ENCODE results near the gene NTHL1.

Gene NTHL1

DNA sequence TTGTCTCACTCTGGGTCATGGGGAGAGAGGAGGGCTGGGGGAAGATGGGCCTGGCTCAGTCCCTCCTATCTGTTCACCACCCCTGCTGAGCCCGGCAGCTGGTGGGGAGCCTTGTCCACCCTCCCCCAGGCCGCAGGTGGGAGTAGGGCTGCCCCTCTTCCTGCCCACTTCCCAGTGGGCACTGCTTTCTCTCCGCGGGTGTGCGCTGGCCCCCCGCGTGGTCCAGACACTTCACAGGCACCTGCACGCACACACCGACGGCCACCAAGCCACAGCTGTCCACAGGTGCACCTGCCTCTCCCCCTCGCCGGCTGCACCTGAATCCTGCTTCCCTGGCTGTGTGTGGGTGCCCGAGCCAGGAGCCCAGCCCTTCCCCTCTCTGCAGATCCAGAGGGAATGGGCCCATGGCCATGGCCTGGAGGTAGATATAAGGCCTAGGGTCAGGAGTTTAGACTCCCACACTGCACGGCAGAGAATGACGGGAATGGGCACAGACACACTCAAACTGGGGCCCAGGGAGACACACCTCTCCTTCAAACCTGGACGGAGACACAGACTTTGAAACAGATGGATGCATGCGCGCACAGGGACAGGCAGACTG, 18.9 kb downstream of the NTHL1 start:
- H3K36me3 ChIP-seq (ENCODE audit: control insufficient read depth in 1 of 2, insufficient read depth in 2 of 2, low read length in 2 of 2), result peaks cover 5 to 8% of the 10 kb centered on the region in 2 experiments
- peaks cover 25 to 26% of the 10 kb centered on the region in 2 experiments for H3K4me1 ChIP-seq (ENCODE audit: control insufficient read depth in 1 of 2, insufficient read depth in 2 of 2, low read length in 2 of 2)
- no peak overlapping the region for H2BK120ac ChIP-seq (ENCODE audit: insufficient read depth, low read length, poor library complexity)
- H3K9ac ChIP-seq (ENCODE audit: low read length), result no peak overlapping the region
- no peak overlapping the region for H3K14ac ChIP-seq (ENCODE audit: low read length)
- H3K79me1 ChIP-seq (ENCODE audit: low read length), result peaks cover 16% of the 10 kb centered on the region
- H3K79me2 ChIP-seq (ENCODE audit: control insufficient read depth, insufficient read depth, low read length, poor library complexity), result no peaks in the 10 kb centered on the region
- H3K4me2 ChIP-seq (ENCODE audit: low read length), result no peak overlapping the region
- WGBS (ENCODE audit: extremely low coverage, insufficient coverage, insufficient read length), result no CpG with 5 or more reads among the region's 18 CpGs
- H3K9me3 ChIP-seq (ENCODE audit: insufficient read depth, low read depth, low read length), result peaks cover 3% of the 10 kb centered on the region
- no peaks in the 10 kb centered on the region for H3K27me3 ChIP-seq (ENCODE audit: insufficient read depth, low read length)
- no peak overlapping the region for H3K4ac ChIP-seq (ENCODE audit: low read depth, low read length)
- no peak overlapping the region for H3K27ac ChIP-seq (ENCODE audit: low read depth, low read length)
- no peak overlapping the region for H3K18ac ChIP-seq (ENCODE audit: low read length)
- no peak overlapping the region for H2BK5ac ChIP-seq (ENCODE audit: low read depth, low read length, poor library complexity)
- no peak overlapping the region for H4K12ac ChIP-seq (ENCODE audit: low read depth, low read length)
- no peak overlapping the region for H4K8ac ChIP-seq (ENCODE audit: low read depth, low read length)
- no peak overlapping the region for H2BK12ac ChIP-seq (ENCODE audit: low read length)
- no peak overlapping the region for H3K4me3 ChIP-seq (ENCODE audit: low read depth, low read length)
- no peak overlapping the region for H3K23ac ChIP-seq (ENCODE audit: low read length)
- H4K91ac ChIP-seq (ENCODE audit: low read depth, low read length), result no peak overlapping the region
- DNase-seq, result no peak
- H2AFZ ChIP-seq (ENCODE audit: insufficient read depth, low read length, poor library complexity), result no peak overlapping the region
- no peak overlapping the region for H2AK5ac ChIP-seq (ENCODE audit: low read length)

DNA sequence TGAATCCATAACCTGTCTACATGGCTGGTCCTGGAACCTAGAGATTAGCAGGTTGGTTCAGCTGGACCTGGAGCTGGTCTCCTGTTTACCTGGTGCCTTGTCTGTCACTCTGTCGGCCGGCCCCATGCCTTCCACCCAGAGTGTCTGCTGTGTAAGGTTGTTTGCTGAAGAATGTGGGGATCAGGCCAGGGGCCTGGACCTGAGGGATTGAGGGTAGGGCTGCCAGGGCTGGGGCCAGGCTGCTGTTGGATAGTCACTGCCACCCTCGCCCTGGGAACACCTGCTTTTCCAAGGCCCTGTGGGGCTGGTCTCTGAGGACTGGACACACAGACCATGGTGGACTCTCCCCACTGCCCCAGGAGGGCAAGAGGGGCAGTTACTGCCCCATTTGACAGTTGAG, 19.5 kb downstream of the NTHL1 start:
- Histone ChIP-seq H3K27me3 (ENCODE audit: insufficient read depth, low read length) (no peaks in the 10 kb centered on the region), H2BK120ac (ENCODE audit: insufficient read depth, low read length, poor library complexity) (no peak overlapping the region), H3K36me3 (ENCODE audit: control insufficient read depth in 1 of 2, insufficient read depth in 2 of 2, low read length in 2 of 2) (peaks cover 5 to 8% of the 10 kb centered on the region in 2 experiments), H3K79me1 (ENCODE audit: low read length) (peaks cover 16% of the 10 kb centered on the region), H3K79me2 (ENCODE audit: control insufficient read depth, insufficient read depth, low read length, poor library complexity) (no peaks in the 10 kb centered on the region), H4K91ac (ENCODE audit: low read depth, low read length) (no peak overlapping the region), H2AFZ (ENCODE audit: insufficient read depth, low read length, poor library complexity) (no peak overlapping the region), H3K23ac (ENCODE audit: low read length) (no peak overlapping the region), H4K12ac (ENCODE audit: low read depth, low read length) (no peak overlapping the region), H2AK5ac (ENCODE audit: low read length) (peak overlapping the region; percentile 16), H2BK5ac (ENCODE audit: low read depth, low read length, poor library complexity) (no peak overlapping the region), H3K4me3 (ENCODE audit: low read depth, low read length) (no peak overlapping the region), H3K14ac (ENCODE audit: low read length) (peak overlapping the region; percentile 34), H3K9me3 (ENCODE audit: insufficient read depth, low read depth, low read length) (peaks cover 3% of the 10 kb centered on the region), H3K18ac (ENCODE audit: low read length) (peak overlapping the region; percentile 10), H3K4me2 (ENCODE audit: low read length) (peak overlapping the region; percentile 9), H3K9ac (ENCODE audit: low read length) (no peak overlapping the region), H3K4me1 (ENCODE audit: control insufficient read depth in 1 of 2, insufficient read depth in 2 of 2, low read length in 2 of 2) (peaks cover 23 to 26% of the 10 kb centered on the region in 2 experiments), H3K27ac (ENCODE audit: low read depth, low read length) (no peak overlapping the region), H4K8ac (ENCODE audit: low read depth, low read length) (no peak overlapping the region), H2BK12ac (ENCODE audit: low read length) (peak overlapping the region; percentile 16), H3K4ac (ENCODE audit: low read depth, low read length) (no peak overlapping the region)
- WGBS (ENCODE audit: extremely low coverage, insufficient coverage, insufficient read length), result no CpG with 5 or more reads among the region's 3 CpGs
- DNase-seq, result no peak

DNA sequence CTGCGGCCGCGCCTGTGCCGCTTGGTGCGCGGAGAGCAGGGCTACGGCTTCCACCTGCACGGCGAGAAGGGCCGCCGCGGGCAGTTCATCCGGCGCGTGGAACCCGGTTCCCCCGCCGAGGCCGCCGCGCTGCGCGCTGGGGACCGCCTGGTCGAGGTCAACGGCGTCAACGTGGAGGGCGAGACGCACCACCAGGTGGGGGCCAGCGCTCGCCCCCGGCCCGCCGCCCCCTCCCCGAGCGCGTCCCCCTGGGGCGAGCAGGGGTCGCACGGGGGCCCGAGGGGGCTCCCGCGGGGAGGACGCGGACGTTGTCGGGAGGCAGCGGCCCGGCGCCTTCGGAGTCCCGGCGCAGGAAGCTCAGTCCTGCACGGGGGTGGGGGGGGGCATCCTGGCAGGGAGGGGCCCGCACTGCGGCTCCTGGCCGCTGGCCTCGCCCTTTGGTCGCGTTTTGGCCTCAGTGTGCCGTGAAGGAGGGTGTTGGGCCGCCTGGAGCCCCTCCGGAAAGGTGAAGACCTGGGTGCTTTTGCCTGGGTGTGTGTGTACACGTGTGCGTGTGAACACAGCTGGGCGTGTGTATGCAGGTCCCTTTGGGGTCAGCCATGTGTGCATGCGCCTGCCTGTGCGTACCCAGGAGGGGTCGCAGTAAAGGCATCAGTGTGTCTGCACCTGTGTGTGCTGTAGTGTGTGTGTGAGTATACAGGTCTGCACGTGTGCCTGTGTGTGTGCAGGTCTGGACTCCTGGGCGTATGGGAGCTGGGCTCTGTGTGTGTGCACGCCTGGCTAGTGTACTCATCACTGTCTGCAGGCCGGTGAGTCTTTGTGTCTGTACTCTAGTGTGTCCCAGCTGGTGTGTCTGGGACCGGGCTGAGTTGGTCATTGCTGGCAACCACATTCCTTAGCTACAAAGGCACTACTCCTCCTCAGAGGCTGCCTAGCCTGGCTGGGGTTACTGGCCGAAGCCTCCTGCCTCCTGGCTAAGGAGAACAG, 20.3 kb downstream of the NTHL1 start:
- H3K79me2 ChIP-seq (ENCODE audit: control insufficient read depth, insufficient read depth, low read length, poor library complexity), result peaks cover 3% of the 10 kb centered on the region
- peak overlapping the region; percentile 77 for H3K4me2 ChIP-seq (ENCODE audit: low read length)
- no peak overlapping the region for H3K27ac ChIP-seq (ENCODE audit: low read depth, low read length)
- no peak overlapping the region for H2BK5ac ChIP-seq (ENCODE audit: low read depth, low read length, poor library complexity)
- no peak overlapping the region for H3K4ac ChIP-seq (ENCODE audit: low read depth, low read length)
- H3K9ac ChIP-seq (ENCODE audit: low read length), result no peak overlapping the region
- WGBS (ENCODE audit: extremely low coverage, insufficient coverage, insufficient read length), result no CpG with 5 or more reads among the region's 76 CpGs
- H3K27me3 ChIP-seq (ENCODE audit: insufficient read depth, low read length), result no peaks in the 10 kb centered on the region
- H4K12ac ChIP-seq (ENCODE audit: low read depth, low read length), result no peak overlapping the region
- H3K14ac ChIP-seq (ENCODE audit: low read length), result peak overlapping the region; percentile 34
- no peak overlapping the region for H4K8ac ChIP-seq (ENCODE audit: low read depth, low read length)
- H3K4me1 ChIP-seq (ENCODE audit: control insufficient read depth in 1 of 2, insufficient read depth in 2 of 2, low read length in 2 of 2), result peaks cover 17 to 24% of the 10 kb centered on the region in 2 experiments
- peaks cover 5 to 8% of the 10 kb centered on the region in 2 experiments for H3K36me3 ChIP-seq (ENCODE audit: control insufficient read depth in 1 of 2, insufficient read depth in 2 of 2, low read length in 2 of 2)
- H3K79me1 ChIP-seq (ENCODE audit: low read length), result peaks cover 18% of the 10 kb centered on the region
- no peak overlapping the region for H2BK120ac ChIP-seq (ENCODE audit: insufficient read depth, low read length, poor library complexity)
- peak overlapping the region; percentile 36 for H3K18ac ChIP-seq (ENCODE audit: low read length)
- peak overlapping the region; percentile 57 for H3K4me3 ChIP-seq (ENCODE audit: low read depth, low read length)
- no peak overlapping the region for H2AFZ ChIP-seq (ENCODE audit: insufficient read depth, low read length, poor library complexity)
- peak overlapping the region; percentile 34 for H4K91ac ChIP-seq (ENCODE audit: low read depth, low read length)
- H3K9me3 ChIP-seq (ENCODE audit: insufficient read depth, low read depth, low read length), result peaks cover 3% of the 10 kb centered on the region
- peak overlapping the region; percentile 3 for H3K23ac ChIP-seq (ENCODE audit: low read length)
- no peak for DNase-seq
- H2BK12ac ChIP-seq (ENCODE audit: low read length), result peak overlapping the region; percentile 16
- H2AK5ac ChIP-seq (ENCODE audit: low read length), result no peak overlapping the region

DNA sequence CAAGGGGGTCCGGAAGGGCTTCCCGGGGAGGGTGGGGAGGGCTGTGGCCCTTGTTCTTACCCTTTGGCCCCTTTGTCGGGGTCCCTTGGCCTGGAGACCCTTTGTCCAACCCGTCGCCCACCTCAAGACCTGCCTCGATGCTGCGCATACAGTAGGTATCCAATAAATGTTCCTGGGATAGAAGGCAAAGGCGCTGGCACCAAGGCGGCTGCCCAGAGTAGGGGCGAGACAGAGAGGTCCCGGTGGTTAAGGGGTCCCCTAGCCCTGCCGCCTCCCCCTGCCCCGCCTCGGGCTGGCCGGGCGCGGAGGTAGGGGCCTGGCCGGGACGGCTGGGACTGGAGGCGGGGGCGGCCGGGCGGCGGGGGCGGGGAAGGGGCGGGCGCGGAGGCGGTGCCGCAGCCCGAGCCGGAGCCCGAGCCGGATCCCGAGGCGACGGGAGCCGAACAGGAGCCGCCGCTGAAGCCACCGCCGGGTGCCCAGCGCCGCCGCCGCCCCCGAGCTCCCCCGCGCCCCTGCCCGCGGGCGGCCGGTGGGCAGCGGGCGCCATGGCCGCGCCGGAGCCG, 21.1 kb downstream of the NTHL1 start, which contains the start of gene NHERF2:
NHERF2 (plus strand) TSS at position 442 of the 563 bp plus-strand sequence; CDS start at position 546, 104 bp downstream.
- Histone ChIP-seq H3K4ac (ENCODE audit: low read depth, low read length) (no peak within 1 kb of the TSS), H3K4me3 (ENCODE audit: low read depth, low read length) (peak within 1 kb of the TSS; percentile 57), H3K79me1 (ENCODE audit: low read length) (peaks cover 18% of the 10 kb centered on the region), H3K4me1 (ENCODE audit: control insufficient read depth in 1 of 2, insufficient read depth in 2 of 2, low read length in 2 of 2) (peaks cover 17 to 24% of the 10 kb centered on the region in 2 experiments), H3K23ac (ENCODE audit: low read length) (peak within 1 kb of the TSS; percentile 3), H2BK5ac (ENCODE audit: low read depth, low read length, poor library complexity) (no peak within 1 kb of the TSS), H2AK5ac (ENCODE audit: low read length) (peak within 1 kb of the TSS; percentile 66), H2AFZ (ENCODE audit: insufficient read depth, low read length, poor library complexity) (peak within 1 kb of the TSS; percentile 40), H4K8ac (ENCODE audit: low read depth, low read length) (peak within 1 kb of the TSS; percentile 74), H4K91ac (ENCODE audit: low read depth, low read length) (peak within 1 kb of the TSS; percentile 53), H2BK120ac (ENCODE audit: insufficient read depth, low read length, poor library complexity) (peak within 1 kb of the TSS; percentile 34), H3K79me2 (ENCODE audit: control insufficient read depth, insufficient read depth, low read length, poor library complexity) (peaks cover 3% of the 10 kb centered on the region), H3K9me3 (ENCODE audit: insufficient read depth, low read depth, low read length) (peaks cover 3% of the 10 kb centered on the region), H3K27ac (ENCODE audit: low read depth, low read length) (no peak within 1 kb of the TSS), H3K9ac (ENCODE audit: low read length) (no peak within 1 kb of the TSS), H2BK12ac (ENCODE audit: low read length) (peak within 1 kb of the TSS; percentile 61), H3K36me3 (ENCODE audit: control insufficient read depth in 1 of 2, insufficient read depth in 2 of 2, low read length in 2 of 2) (peaks cover 5 to 8% of the 10 kb centered on the region in 2 experiments), H3K18ac (ENCODE audit: low read length) (peak within 1 kb of the TSS; percentile 36), H4K12ac (ENCODE audit: low read depth, low read length) (peak within 1 kb of the TSS; percentile 34), H3K14ac (ENCODE audit: low read length) (peak within 1 kb of the TSS; percentile 35), H3K4me2 (ENCODE audit: low read length) (peak within 1 kb of the TSS; percentile 77), H3K27me3 (ENCODE audit: insufficient read depth, low read length) (no peaks in the 10 kb centered on the region)
- WGBS (ENCODE audit: extremely low coverage, insufficient coverage, insufficient read length), result no CpG with 5 or more reads among the region's 59 CpGs
- DNase-seq, result peak in 1 of 2 donors; percentile 46

Measured in trophoblast cell (in vitro differentiated cells and primary cell).